CD4-positive, alpha-beta T cell (primary cell): ENCODE results near the gene VHLL. TPM values are rescaled to one million over a fixed set of nuclear protein-coding genes. Genes with fewer than 3 reads are reported as not detected.

ENCODE experiments used
- ATAC-seq: fragments of 200-7000 bp; cut with Tn5 transposase; one replicate; pipeline ENCODE4 v1.10.0; 2022; ENCODE audit warnings: mild to moderate bottlenecking; ENCODE audit not compliant: poor library complexity
- CTCF ChIA-PET: fragments of 350-600 bp; sonication (Branson Sonifier 250); formaldehyde crosslinking; loops from one replicate; lab custom pipeline; 2021; ENCODE audit warnings: antibody characterized with exemption, inconsistent platforms; lab: Charles Lee
- POLR2A ChIA-PET: fragments of 350-600 bp; sonication (Branson Sonifier 250); formaldehyde crosslinking; loops from one replicate; lab custom pipeline; 2021; ENCODE audit warnings: antibody characterized with exemption, inconsistent platforms; lab: Charles Lee
- DNase-seq, 14 experiments: peaks; one replicate each; pipeline ENCODE4 v3.0.0-alpha.2; 2013 to 2020; ENCODE audit warnings: mixed read lengths in 2 of 14
- H3K27ac ChIP-seq, 2 donors: one replicate each; pipeline versions ENCODE4 v1.5.1 to v1.7.0; 2013; ENCODE audit warnings: low read length in 2 of 2, low read depth in 1 of 2, mild to moderate bottlenecking in 1 of 2
- H3K27me3 ChIP-seq, 2 experiments: 1 replicate in 1 of 2; 2 replicates in 1 of 2; pipeline versions ENCODE4 v1.6.1 to v1.7.0; 2013; ENCODE audit warnings: low read length in 2 of 2, control low read depth in 1 of 2, mild to moderate bottlenecking in 1 of 2, moderate library complexity in 1 of 2; ENCODE audit not compliant: insufficient read depth in 2 of 2, control insufficient read depth in 1 of 2
- H3K36me3 ChIP-seq: one replicate; pipeline ENCODE4 v1.6.1; 2013; ENCODE audit warnings: low read length, control low read depth; ENCODE audit not compliant: insufficient read depth
- H3K4me1 ChIP-seq: one replicate; pipeline ENCODE4 v1.6.1; 2013; ENCODE audit warnings: low read length, control low read depth; ENCODE audit not compliant: insufficient read depth
- H3K4me3 ChIP-seq: one replicate; pipeline ENCODE4 v1.5.1; 2013; ENCODE audit warnings: mild to moderate bottlenecking, low read length, moderate library complexity
- H3K9me3 ChIP-seq, 2 experiments: 1 replicate in 1 of 2; 2 replicates in 1 of 2; pipeline versions ENCODE4 v1.6.1 to v1.7.0; 2013; ENCODE audit warnings: low read length in 2 of 2, mild to moderate bottlenecking in 2 of 2, control low read depth in 1 of 2, moderate library complexity in 1 of 2; ENCODE audit not compliant: control insufficient read depth in 1 of 2, insufficient read depth in 1 of 2
- H3K27ac Mint-ChIP-seq: one replicate; pipeline ENCODE4 v1.8.0; 2020; ENCODE audit warnings: mixed read lengths
- H3K27me3 Mint-ChIP-seq: one replicate; pipeline ENCODE4 v1.8.0; 2021; ENCODE audit warnings: mixed read lengths
- H3K36me3 Mint-ChIP-seq: one replicate; pipeline ENCODE4 v1.8.0; 2021; ENCODE audit warnings: low read depth, mixed read lengths
- H3K4me1 Mint-ChIP-seq: one replicate; pipeline ENCODE4 v1.8.0; 2021; ENCODE audit warnings: low read depth, mixed read lengths
- H3K4me3 Mint-ChIP-seq: one replicate; pipeline ENCODE4 v1.8.0; 2020; ENCODE audit warnings: mild to moderate bottlenecking, mixed read lengths
- H3K9me3 Mint-ChIP-seq: one replicate; pipeline ENCODE4 v1.8.0; 2020; ENCODE audit warnings: mixed read lengths
- CTCF ChIP-seq: fragments of 200-600 bp; IDR thresholded peaks from one replicate; pipeline ENCODE4 v1.8.0; 2022; ENCODE audit warnings: antibody characterized with exemption, mild to moderate bottlenecking
- intact Hi-C, 2 experiments: fragments of 100-400 bp; cut with DNase I in 1 of 2; cut with micrococcal nuclease in 1 of 2; formaldehyde crosslinking; loops; one replicate each; pipeline versions ENCODE4 v1.15.1 to v1.9.0; 2023 to 2025; cut with DNase I, micrococcal nuclease
- total RNA-seq, 174 experiments: library from RNA in 2 of 174; stranded (reverse) in 2 of 174; gene quantifications; one replicate each; pipeline ENCODE4 v1.2.3 and lab custom pipeline; 2021 to 2026

Gene VHLL
- total RNA-seq, 2 experiments from 2014 or later = not detected

- peaks cover 24% of the 10 kb centered on the region for H3K36me3 Mint-ChIP-seq
- CTCF ChIA-PET = interaction anchor here (1.0 kb wide), 1 partner anchor 10 kb away, joined by 3 read pairs; no protein-coding TSS in a partner anchor
- no peaks in the 10 kb centered on the region for H3K27me3 Mint-ChIP-seq
- H3K27ac Mint-ChIP-seq = no peak overlapping the region
- no peaks in the 10 kb centered on the region for H3K27me3 ChIP-seq
- H3K4me1 Mint-ChIP-seq = no peaks in the 10 kb centered on the region
- no peak overlapping the region for H3K4me3 Mint-ChIP-seq
- no peak for TF ChIP-seq CTCF
- H3K4me1 ChIP-seq = no peaks in the 10 kb centered on the region
- no peaks in the 10 kb centered on the region for H3K9me3 ChIP-seq
- intact Hi-C loops = no loop called here
- POLR2A ChIA-PET = interaction anchor here (0.7 to 1.3 kb wide), 2 partner anchors 21 to 96 kb away, joined by 3 to 7 read pairs; partner anchors contain the start of gene SMG5
- DNase-seq (no peak), ATAC-seq (no peak)
- H3K4me3 ChIP-seq = no peak overlapping the region
- peaks cover 8% of the 10 kb centered on the region for H3K36me3 ChIP-seq
- H3K9me3 Mint-ChIP-seq = no peaks in the 10 kb centered on the region
- H3K27ac ChIP-seq = no peak overlapping the region
Observed at GRCh38 chr1:156303241-156303640, 4.1 kb upstream of the VHLL start.

GRCh38 chr1:156295391-156295947 lies 3.6 kb downstream of the VHLL start, which contains the start of gene GLMP:
GLMP (minus strand) TSS chr1:156295679; CDS start chr1:156295645, 34 bp downstream.
- no peak for TF ChIP-seq CTCF
- H3K4me1 Mint-ChIP-seq = peaks cover 21% of the 10 kb centered on the region
- H3K27ac Mint-ChIP-seq = peak within 1 kb of the TSS; percentile 80
- Histone ChIP-seq H3K4me1 (peaks cover 19% of the 10 kb centered on the region), H3K27ac (peak within 1 kb of the TSS in 1 of 2 donors; percentile 55), H3K9me3 (no peaks in the 10 kb centered on the region), H3K36me3 (peaks cover 27% of the 10 kb centered on the region), H3K27me3 (no peaks in the 10 kb centered on the region), H3K4me3 (peak within 1 kb of the TSS; percentile 79)
- H3K36me3 Mint-ChIP-seq = peaks cover 12% of the 10 kb centered on the region
- no peaks in the 10 kb centered on the region for H3K9me3 Mint-ChIP-seq
- POLR2A ChIA-PET = interaction anchor here (1.0 to 3.6 kb wide), 2 partner anchors 13 to 15 kb away, joined by 3 to 37 read pairs; partner anchors contain the start of genes SMG5 and TMEM79
- H3K27me3 Mint-ChIP-seq = no peaks in the 10 kb centered on the region
- peak; percentile 27 to 79 (median 52) for DNase-seq
- ATAC-seq = peak; percentile 93
- intact Hi-C loops = no loop called here
- CTCF ChIA-PET = interaction anchor here (0.7 kb wide), 1 partner anchor 13 kb away, joined by 3 read pairs; the partner anchor contains the start of gene SMG5
- H3K4me3 Mint-ChIP-seq = peak within 1 kb of the TSS; percentile 89

DNA sequence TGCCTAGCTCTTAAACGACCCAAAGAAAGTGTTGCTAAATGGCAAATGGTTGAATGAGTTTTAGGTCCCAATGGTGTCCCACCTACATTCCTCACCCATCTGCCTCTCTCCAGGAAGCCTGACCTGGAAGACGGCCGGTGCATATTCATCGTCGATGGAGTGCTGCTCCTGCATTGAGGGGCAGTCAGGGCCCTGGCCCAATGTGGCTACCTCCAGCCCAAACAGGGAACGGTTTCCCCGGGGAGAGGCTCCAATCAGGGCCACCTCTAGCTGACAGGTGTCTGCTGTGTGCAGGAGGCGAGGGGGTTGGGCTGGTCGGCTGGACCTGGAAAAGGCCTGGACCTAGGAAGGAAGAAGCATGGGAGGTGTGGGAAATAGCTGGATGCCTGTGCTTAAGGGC lies 5.2 kb downstream of the VHLL start:
- H3K27ac Mint-ChIP-seq = no peak overlapping the region
- peaks cover 27% of the 10 kb centered on the region for H3K36me3 ChIP-seq
- peaks cover 21% of the 10 kb centered on the region for H3K4me1 Mint-ChIP-seq
- no peaks in the 10 kb centered on the region for H3K9me3 Mint-ChIP-seq
- CTCF ChIA-PET = no interaction called here
- DNase-seq (no peak), ATAC-seq (no peak)
- intact Hi-C loops = no loop called here
- no peaks in the 10 kb centered on the region for H3K27me3 Mint-ChIP-seq
- POLR2A ChIA-PET = interaction anchor here (3.6 kb wide), 1 partner anchor 11 kb away, joined by 37 read pairs; the partner anchor contains the start of genes SMG5 and TMEM79
- no peak overlapping the region for H3K4me3 ChIP-seq
- H3K4me3 Mint-ChIP-seq = no peak overlapping the region
- no peak for TF ChIP-seq CTCF
- H3K36me3 Mint-ChIP-seq = peaks cover 22% of the 10 kb centered on the region
- H3K9me3 ChIP-seq = no peaks in the 10 kb centered on the region
- H3K27ac ChIP-seq = no peak overlapping the region
- H3K4me1 ChIP-seq = peaks cover 19% of the 10 kb centered on the region
- H3K27me3 ChIP-seq = no peaks in the 10 kb centered on the region
